Activated CD8-positive, alpha-beta memory T cell treated with anti-CD3 and anti-CD28 coated beads for 36 hours (primary cell): Measurements from ENCODE around the gene ROPN1B. TPM values are rescaled to one million over a fixed set of nuclear protein-coding genes. Genes with fewer than 3 reads are reported as not detected.
"Not testable (repeated sequence)": the region's sequence is repeated elsewhere in the genome, so short reads cannot be mapped to it uniquely, and the experiment has no call there.

Experiments used
- CTCF ChIA-PET: fragments of 350-600 bp; sonication (Branson Sonifier 250); formaldehyde crosslinking; loops from one replicate; lab custom pipeline; 2021; ENCODE audit warnings: antibody characterized with exemption; lab: Charles Lee
- POLR2A ChIA-PET: fragments of 350-600 bp; sonication (Branson Sonifier 250); formaldehyde crosslinking; loops from one replicate; lab custom pipeline; 2021; ENCODE audit warnings: antibody characterized with exemption; lab: Charles Lee
- total RNA-seq, 2 experiments: library from RNA; stranded (reverse); gene quantifications; one replicate each; pipeline ENCODE4 v1.2.3, GENCODE V29; 2021

ROPN1B gene
- total RNA-seq: not detected

DNA sequence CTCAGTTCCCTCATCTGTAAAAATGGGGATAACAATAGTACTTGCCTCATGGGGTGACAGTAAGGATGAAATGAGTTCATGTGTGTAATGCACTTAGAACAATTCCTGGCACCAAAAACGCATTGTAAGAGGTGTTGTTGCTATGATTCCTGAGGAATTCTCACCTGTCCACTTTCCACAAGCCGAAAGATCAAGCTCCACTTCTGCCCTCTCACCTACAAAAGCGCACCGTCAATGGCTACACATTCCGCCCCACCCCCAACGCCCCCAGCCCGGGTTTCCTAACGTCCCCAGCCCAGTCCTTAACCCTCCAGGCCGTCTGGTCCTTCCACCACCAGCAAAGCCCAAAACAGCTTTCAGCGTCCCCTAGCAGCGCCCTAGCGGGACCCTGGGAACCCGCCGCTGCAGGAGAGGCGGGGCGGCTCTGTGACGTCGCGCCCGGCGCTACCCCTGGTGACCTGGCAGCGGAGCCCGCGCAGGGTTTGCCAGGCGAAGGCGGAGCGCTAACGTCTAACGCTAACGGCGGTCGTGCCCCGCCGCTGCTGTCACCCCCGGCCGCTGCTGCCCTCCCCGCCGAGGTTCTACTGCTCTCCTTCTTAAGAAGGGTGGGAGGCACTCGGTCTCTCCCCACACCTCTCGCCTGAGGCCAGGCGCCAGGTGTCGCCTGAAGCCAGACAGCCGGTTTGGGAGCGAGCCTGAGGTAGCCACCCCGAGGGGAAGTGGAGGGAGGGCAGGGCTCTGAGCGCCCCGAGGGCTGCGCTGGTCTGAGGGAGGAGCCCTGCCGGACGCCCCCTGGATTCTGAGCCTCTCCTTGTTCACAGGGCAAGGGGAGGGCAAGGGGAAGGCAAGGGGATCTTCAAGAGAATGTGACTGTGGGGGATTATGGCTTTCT, at the start of gene ROPN1B:
Gene ROPN1B (plus strand): TSS at position 478 of the 892 bp plus-strand sequence. CDS start 2,877 bp downstream, outside the sequence.
- CTCF ChIA-PET, POLR2A ChIA-PET: not testable (repeated sequence)

GRCh38 chr3:125920191-125920590, 48.8 kb upstream of the ROPN1B start:
- CTCF ChIA-PET, POLR2A ChIA-PET: not testable (repeated sequence)

DNA sequence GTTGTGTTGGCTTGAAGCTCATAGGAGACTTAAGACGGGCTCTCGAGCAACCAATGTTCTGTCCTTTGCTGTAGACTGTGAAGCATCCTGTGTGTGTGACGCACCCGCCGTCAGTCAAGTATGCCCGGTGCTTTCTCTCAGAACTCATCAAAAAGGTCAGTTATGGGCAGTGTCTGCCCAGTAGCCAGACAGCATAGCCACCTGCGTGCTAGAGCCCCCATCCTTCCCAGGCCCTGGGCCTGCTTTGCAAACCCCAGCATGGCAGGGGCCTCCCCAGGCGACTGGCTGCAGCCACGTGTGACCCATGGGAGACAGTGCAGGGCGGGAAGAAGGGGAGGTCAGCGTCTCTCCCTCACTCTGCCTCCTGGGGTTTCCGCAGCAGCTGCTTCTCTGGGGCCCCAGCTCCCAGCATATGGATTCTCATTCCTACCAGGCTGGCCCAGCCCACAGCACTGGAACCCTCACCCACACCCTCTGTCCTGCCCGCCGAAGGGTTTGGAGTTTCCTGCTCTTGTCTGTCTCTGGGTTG, 48.2 kb upstream of the ROPN1B start:
- CTCF ChIA-PET, POLR2A ChIA-PET: not testable (repeated sequence)

DNA sequence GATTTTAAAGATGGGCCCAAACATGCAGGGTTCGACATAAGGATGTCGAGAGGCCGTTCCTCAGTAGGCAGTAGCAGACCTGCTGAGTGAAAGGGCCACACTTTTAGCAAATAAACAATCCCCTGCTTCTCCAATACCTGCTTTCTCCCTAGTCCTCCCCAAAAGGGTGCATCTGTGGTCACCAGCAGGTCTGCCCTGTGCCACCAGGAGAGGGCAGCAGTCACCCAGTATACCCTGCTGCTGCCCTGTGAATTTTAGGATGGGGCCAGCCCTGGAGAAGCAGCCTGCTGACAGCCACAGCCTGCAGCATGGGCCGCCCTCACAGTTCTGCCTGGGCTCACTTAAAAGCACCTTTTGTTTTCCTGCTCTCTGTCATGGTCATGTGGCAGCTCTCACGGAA, 47.3 kb upstream of the ROPN1B start:
- CTCF ChIA-PET, POLR2A ChIA-PET: not testable (repeated sequence)

- CTCF ChIA-PET: interaction anchor here (1.1 kb wide), 1 partner anchor 157 kb away, joined by 3 read pairs; no protein-coding TSS in a partner anchor
- POLR2A ChIA-PET: not testable (repeated sequence)
Measured at GRCh38 chr3:125923324-125924115, 45.5 kb upstream of the ROPN1B start.

DNA sequence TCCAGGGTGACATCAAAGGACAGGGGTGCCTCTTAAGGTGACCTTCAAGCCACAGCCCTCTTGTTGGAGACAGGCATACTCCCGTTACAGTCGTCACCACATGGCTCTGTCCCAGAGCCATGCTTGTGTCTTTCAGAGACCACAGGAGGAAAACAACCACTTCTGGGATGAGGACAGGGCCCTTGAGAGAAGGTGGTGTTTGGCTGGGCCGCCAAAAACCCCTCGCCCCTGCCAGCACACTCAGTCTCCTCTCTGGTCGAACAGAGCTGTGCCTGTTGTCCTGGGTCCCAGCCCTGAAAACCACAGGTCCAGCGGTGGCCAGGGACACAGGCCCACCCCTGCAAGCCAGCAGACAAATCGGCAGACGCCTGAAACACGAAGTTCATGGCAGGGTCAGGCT, 44.7 kb upstream of the ROPN1B start:
- CTCF ChIA-PET: interaction anchor here (1.1 kb wide), 1 partner anchor 158 kb away, joined by 3 read pairs; no protein-coding TSS in a partner anchor

GRCh38 chr3:125925727-125926126, 43.3 kb upstream of the ROPN1B start:
- CTCF ChIA-PET, POLR2A ChIA-PET: not testable (repeated sequence)

More for the DNA sequence above, 44.7 kb upstream of the ROPN1B start:
- POLR2A ChIA-PET: not testable (repeated sequence)

DNA sequence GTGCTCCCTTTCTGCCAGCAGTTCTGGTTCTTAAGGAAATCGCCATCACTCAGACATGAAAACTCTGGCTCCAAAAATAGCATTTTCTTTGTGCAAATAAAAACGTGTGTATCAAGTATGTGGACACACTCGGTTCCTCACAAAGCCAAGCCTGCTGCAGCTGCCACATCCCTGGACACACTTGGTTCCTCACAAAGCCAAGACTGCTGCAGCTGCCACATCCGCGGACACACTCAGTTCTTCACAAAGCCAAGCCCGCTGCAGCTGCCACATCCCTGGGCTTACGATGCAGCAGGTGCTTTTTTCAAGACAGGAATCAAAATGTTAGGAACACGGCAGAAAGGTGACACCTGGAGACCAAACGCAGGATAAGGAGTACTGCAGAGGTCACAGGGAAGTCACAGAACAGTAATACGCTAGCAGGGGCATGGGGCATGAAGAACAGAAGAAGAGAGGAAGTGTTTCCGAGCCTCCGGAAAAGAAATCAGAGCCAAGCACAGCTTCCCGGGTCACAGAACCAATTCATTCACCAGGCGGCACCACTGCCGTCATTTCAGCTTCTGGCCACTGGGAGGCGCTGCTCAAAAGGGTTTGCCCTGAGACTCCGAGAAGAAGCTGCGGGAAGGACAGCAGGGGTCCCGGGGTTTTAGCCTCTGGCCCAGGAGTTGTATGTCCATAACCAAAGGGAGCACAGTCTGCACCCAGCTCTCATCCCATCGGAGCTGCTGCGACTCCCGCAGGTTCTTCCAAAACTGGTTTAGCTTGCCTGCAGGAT, 40.0 kb upstream of the ROPN1B start:
- CTCF ChIA-PET: interaction anchor here (0.6 kb wide), 1 partner anchor 286 kb away, joined by 3 read pairs; no protein-coding TSS in a partner anchor
- POLR2A ChIA-PET: not testable (repeated sequence)

DNA sequence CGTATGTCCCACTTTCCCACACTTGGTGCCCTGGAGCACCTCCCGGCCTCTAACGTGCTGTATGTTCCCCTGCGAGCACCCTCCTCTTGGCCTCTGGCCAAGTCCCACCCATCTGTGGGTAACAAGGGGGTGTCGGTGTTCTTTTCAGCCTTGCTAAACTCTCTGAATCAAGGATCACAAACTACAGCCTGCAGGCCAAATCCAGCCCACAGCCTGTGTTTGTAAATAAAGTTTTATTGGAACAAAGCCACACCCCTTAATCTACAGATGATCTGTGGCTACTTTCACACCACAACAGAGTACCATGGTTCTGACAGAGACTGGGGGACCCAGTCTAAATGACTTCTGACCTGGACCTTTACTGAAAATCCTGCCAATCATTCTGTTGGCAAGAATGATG, 39.2 kb upstream of the ROPN1B start:
- POLR2A ChIA-PET: not testable (repeated sequence)
- CTCF ChIA-PET: interaction anchor here (0.6 kb wide), 1 partner anchor 287 kb away, joined by 3 read pairs; no protein-coding TSS in a partner anchor

- POLR2A ChIA-PET, CTCF ChIA-PET: not testable (repeated sequence)
Measured at GRCh38 chr3:125931355-125931880, 37.6 kb upstream of the ROPN1B start.

DNA sequence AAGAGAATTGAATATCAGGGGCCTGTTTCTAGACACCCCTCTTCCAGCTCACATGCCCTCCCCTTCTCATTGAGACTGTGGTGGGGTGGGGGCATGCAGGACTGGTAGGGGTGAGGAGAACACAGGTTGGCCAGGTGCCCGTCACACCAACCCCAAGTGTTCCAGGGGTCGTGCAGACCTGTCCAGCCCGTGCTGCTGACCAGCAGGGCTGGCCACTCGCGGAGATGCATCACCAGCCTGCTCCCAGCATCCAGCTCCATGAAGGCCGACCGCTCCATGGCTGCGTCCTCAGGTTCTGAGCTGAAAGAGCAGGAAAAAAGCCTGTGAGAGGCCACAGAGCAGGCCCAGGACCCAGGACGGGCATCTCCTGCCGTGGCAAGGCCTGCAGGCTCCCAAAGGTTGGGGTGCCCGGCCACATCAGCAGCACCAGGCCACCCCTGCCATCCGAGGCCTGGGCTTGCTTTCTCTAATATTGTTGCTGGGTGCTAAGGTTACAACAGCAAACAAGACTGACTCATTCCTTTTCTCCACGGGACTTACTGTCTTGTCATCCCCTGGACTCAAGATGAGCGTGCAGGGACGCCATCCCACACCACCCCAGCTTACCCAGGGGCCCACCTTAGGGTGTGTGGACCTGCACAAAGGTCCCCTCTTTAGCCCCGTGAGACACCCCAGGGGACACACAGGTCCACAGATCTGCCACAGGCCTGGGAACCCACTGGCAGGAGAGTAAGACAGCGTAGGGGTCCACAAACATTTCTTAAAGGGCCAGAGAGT, 35.4 kb upstream of the ROPN1B start:
- CTCF ChIA-PET, POLR2A ChIA-PET: not testable (repeated sequence)

DNA sequence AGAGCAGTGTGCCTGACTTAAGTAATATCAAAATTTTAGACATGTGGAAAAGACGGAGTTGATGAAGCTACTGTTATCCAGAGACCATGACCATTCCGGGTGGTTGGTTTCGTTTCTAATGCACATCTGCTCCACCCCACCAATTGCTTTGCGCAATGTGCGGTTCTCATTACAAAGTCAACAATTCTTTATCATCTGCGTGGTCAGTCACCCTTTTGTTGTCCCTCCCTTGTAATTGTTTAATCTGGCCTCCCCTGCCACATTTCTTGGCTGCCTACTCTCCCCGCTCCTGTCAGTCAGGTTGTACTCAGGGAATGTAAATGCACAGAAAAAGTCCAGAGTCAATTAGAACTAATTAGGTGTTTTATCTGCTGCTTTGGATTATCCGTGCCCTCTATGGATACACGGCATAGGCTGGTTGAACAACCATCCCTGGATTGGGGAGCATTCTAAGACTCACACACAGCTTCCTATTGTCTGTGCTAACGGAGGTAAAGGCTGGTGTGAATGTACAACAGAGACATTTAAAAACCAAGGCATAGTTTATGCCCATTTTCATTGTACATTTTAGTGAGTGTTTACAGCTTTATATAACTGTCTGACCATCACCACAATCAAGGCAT, 33.6 kb upstream of the ROPN1B start:
- POLR2A ChIA-PET: not testable (repeated sequence)
- CTCF ChIA-PET: interaction anchor here (0.9 kb wide), 1 partner anchor 169 kb away, joined by 3 read pairs; no protein-coding TSS in a partner anchor

DNA sequence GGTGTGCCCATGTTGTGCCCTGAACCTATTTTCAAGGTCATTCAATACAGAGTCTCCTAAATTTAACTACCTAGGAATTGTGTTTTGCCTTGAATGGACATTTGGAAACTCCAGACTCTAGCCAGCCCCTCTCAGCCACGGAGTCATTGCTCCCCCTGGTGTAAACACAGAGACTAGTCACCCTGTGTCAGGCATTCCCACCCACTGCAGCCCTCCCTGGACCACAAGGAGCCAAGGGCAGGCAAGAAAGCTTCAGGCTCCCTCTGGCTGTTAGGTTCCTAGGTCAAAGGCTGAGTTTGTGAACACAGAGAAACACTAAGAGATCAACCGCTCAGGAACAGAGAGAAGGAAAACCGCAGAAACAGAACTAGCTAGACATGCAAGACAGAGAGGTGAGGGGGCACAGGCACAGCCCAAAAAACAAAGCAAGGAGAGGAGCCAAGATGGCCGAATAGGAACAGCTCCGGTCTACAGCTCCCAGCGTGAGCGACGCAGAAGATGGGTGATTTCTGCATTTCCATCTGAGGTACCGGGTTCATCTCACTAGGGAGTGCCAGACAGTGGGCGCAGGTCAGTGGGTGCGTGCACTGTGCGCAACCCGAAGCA, 32.7 kb upstream of the ROPN1B start:
- POLR2A ChIA-PET: not testable (repeated sequence)
- CTCF ChIA-PET: interaction anchor here (0.9 kb wide), 1 partner anchor 170 kb away, joined by 3 read pairs; no protein-coding TSS in a partner anchor

- POLR2A ChIA-PET, CTCF ChIA-PET: not testable (repeated sequence)
Measured at GRCh38 chr3:125936891-125937290, 32.1 kb upstream of the ROPN1B start.

GRCh38 chr3:125947806-125948205, 21.2 kb upstream of the ROPN1B start:
- CTCF ChIA-PET, POLR2A ChIA-PET: not testable (repeated sequence)

DNA sequence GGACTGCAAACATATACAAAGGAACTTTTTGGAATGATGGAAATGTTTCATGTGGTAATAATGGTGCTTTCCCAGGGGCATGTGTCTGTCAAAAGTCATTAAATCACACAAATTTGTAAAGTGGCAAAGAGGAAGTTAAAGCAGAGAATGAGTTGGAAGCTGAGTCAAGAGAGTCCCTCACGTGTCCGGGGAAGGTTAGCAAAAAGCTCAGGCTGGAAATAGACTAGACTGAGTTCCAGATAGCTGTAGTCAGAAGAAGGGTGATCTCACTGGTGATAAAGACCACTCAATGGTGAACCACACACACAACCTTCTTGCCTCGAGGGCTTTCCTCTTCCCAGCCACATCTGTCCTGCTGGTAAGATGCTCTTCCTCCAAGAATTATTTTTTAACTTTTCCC, 20.1 kb upstream of the ROPN1B start:
- CTCF ChIA-PET, POLR2A ChIA-PET: not testable (repeated sequence)

- POLR2A ChIA-PET, CTCF ChIA-PET: not testable (repeated sequence)
Measured at GRCh38 chr3:125951176-125951575, 17.8 kb upstream of the ROPN1B start.
